Measurements from ENCODE around the gene INVS. TPM values are rescaled to one million over a fixed set of nuclear protein-coding genes. Genes with fewer than 3 reads are reported as not detected.

Gene INVS
- total RNA-seq, 3 donors from 2014 or later (not counting 1 experiment from before 2014, with no cell fraction given): 24.5 to 30.6 (median 27.4) TPM

DNA sequence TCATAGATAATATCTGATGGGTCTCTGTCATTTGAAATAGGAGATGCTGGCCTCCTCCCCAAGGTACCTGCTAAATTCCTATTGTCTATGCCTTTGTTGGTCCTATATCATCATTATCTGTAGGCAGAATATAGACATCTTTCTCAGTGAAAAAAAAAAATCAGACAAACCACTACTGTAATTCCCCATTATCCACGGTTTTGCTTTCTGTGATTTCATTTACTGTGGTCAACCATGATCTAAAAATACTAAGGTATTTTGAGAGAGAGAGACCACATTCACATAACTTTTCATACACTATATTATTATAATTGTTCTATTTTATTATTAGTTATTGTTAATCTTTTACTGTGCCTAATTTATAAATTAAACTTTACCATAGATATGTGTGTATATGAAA is 122.5 kb downstream of the INVS start:
- ATAC-seq: no peak
- TF ChIP-seq CTCF (IDR thresholded peaks at IDR 0.05): no peak
- Mint-ChIP-seq H3K36me3 (no peaks in the 10 kb centered on the region), H3K27me3 (ENCODE audit: low read depth in 2 of 2) (no peaks in the 10 kb centered on the region), H3K9me3 (no peaks in the 10 kb centered on the region), H3K27ac (no peak overlapping the region), H3K4me1 (no peaks in the 10 kb centered on the region), H3K4me3 (no peak overlapping the region)
- H3K4me3 ChIP-seq (ENCODE audit: low read length): no peak overlapping the region
- H3K4me1 ChIP-seq (ENCODE audit: control insufficient read depth, insufficient read depth, low read length): no peaks in the 10 kb centered on the region
- H3K27me3 ChIP-seq (ENCODE audit: control insufficient read depth, insufficient read depth, low read length): no peaks in the 10 kb centered on the region
- no peaks in the 10 kb centered on the region for H3K9me3 ChIP-seq (ENCODE audit: control insufficient read depth, insufficient read depth, low read length)
- no peak overlapping the region for H3K27ac ChIP-seq (ENCODE audit: low read length)
- WGBS (ENCODE audit: insufficient coverage): no CpG with 5 or more reads among the region's 1 CpG
- peaks cover 5% of the 10 kb centered on the region for H3K36me3 ChIP-seq (ENCODE audit: control insufficient read depth, insufficient read depth, low read length)
- no peak for DNase-seq
- intact Hi-C loops (cut with micrococcal nuclease): no loop called here

- H3K4me1 Mint-ChIP-seq: no peaks in the 10 kb centered on the region
- no peak for TF ChIP-seq CTCF (IDR thresholded peaks at IDR 0.05)
- DNase-seq (no peak), ATAC-seq (no peak)
- no peaks in the 10 kb centered on the region for H3K9me3 Mint-ChIP-seq
- no peaks in the 10 kb centered on the region for H3K27me3 ChIP-seq (ENCODE audit: control insufficient read depth, insufficient read depth, low read length)
- no peaks in the 10 kb centered on the region for H3K9me3 ChIP-seq (ENCODE audit: control insufficient read depth, insufficient read depth, low read length)
- no peak overlapping the region for H3K4me3 Mint-ChIP-seq
- no peaks in the 10 kb centered on the region for H3K27me3 Mint-ChIP-seq (ENCODE audit: low read depth in 2 of 2)
- intact Hi-C loops (cut with micrococcal nuclease): no loop called here
- H3K27ac ChIP-seq (ENCODE audit: low read length): no peak overlapping the region
- no peaks in the 10 kb centered on the region for H3K4me1 ChIP-seq (ENCODE audit: control insufficient read depth, insufficient read depth, low read length)
- no peak overlapping the region for H3K27ac Mint-ChIP-seq
- peaks cover 7% of the 10 kb centered on the region for H3K36me3 ChIP-seq (ENCODE audit: control insufficient read depth, insufficient read depth, low read length)
- no peak overlapping the region for H3K4me3 ChIP-seq (ENCODE audit: low read length)
- WGBS (ENCODE audit: insufficient coverage): 40% methylated on average over 1 of the region's 2 CpGs
- peaks cover 8% of the 10 kb centered on the region for H3K36me3 Mint-ChIP-seq
Measured at GRCh38 chr9:100222674-100223073, 123.6 kb downstream of the INVS start.

- Mint-ChIP-seq H3K36me3 (peaks cover 14% of the 10 kb centered on the region), H3K4me3 (no peak overlapping the region), H3K27me3 (ENCODE audit: low read depth in 2 of 2) (no peaks in the 10 kb centered on the region), H3K9me3 (no peaks in the 10 kb centered on the region), H3K27ac (no peak overlapping the region), H3K4me1 (no peaks in the 10 kb centered on the region)
- no peak for ATAC-seq
- intact Hi-C loops (cut with micrococcal nuclease): no loop called here
- no peak overlapping the region for H3K4me3 ChIP-seq (ENCODE audit: low read length)
- no peak overlapping the region for H3K27ac ChIP-seq (ENCODE audit: low read length)
- no peaks in the 10 kb centered on the region for H3K9me3 ChIP-seq (ENCODE audit: control insufficient read depth, insufficient read depth, low read length)
- WGBS (ENCODE audit: insufficient coverage): 92% methylated on average over 2 of the region's 2 CpGs
- H3K4me1 ChIP-seq (ENCODE audit: control insufficient read depth, insufficient read depth, low read length): no peaks in the 10 kb centered on the region
- H3K27me3 ChIP-seq (ENCODE audit: control insufficient read depth, insufficient read depth, low read length): no peaks in the 10 kb centered on the region
- peaks cover 7% of the 10 kb centered on the region for H3K36me3 ChIP-seq (ENCODE audit: control insufficient read depth, insufficient read depth, low read length)
- no peak for DNase-seq
- TF ChIP-seq CTCF (IDR thresholded peaks at IDR 0.05): no peak
Measured at GRCh38 chr9:100227636-100228035, 128.6 kb downstream of the INVS start.

DNA sequence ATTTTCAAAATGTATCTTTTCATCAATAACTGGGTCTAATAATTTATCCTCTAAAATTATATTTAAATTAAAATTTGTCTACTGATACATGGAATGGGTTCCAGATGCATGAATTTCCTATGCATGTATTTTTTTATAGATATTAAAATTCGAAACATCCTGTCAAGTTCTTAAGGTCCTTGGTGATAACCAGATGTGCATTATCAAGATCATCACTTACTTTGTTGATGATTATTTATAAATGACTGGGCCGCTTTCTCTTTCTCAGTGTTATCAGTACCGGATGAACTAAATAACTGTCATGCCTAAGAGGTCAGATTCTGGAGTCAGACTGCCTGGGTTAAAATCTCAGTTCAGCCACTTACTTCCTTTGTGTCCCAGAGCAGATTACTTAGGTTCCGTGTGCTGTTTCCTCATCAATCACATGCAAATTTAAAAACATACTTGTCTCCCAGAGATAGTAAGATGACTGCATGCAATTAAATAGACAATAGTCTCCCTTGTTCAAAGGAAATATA is 129.4 kb downstream of the INVS start:
- H3K27me3 Mint-ChIP-seq (ENCODE audit: low read depth in 2 of 2): no peaks in the 10 kb centered on the region
- H3K4me1 ChIP-seq (ENCODE audit: control insufficient read depth, insufficient read depth, low read length): no peaks in the 10 kb centered on the region
- H3K9me3 ChIP-seq (ENCODE audit: control insufficient read depth, insufficient read depth, low read length): no peaks in the 10 kb centered on the region
- H3K36me3 Mint-ChIP-seq: peaks cover 14% of the 10 kb centered on the region
- no peak overlapping the region for H3K27ac Mint-ChIP-seq
- H3K4me1 Mint-ChIP-seq: no peaks in the 10 kb centered on the region
- TF ChIP-seq CTCF (IDR thresholded peaks at IDR 0.05): no peak
- WGBS (ENCODE audit: insufficient coverage): 97% methylated on average over 4 of the region's 4 CpGs
- no peak overlapping the region for H3K4me3 ChIP-seq (ENCODE audit: low read length)
- H3K27ac ChIP-seq (ENCODE audit: low read length): no peak overlapping the region
- no peak overlapping the region for H3K4me3 Mint-ChIP-seq
- intact Hi-C loops (cut with micrococcal nuclease): no loop called here
- ATAC-seq (peak in 1 of 3 donors; percentile 55), DNase-seq (no peak)
- H3K36me3 ChIP-seq (ENCODE audit: control insufficient read depth, insufficient read depth, low read length): peaks cover 7% of the 10 kb centered on the region
- no peaks in the 10 kb centered on the region for H3K27me3 ChIP-seq (ENCODE audit: control insufficient read depth, insufficient read depth, low read length)
- H3K9me3 Mint-ChIP-seq: no peaks in the 10 kb centered on the region

All from natural killer cell (primary cell).